ENCODE data around the gene MON2. TPM values are rescaled to one million over a fixed set of nuclear protein-coding genes. Genes with fewer than 3 reads are reported as not detected.
"Not testable (repeated sequence)": the region's sequence is repeated elsewhere in the genome, so short reads cannot be mapped to it uniquely, and the experiment has no call there.

The MON2 gene
- total RNA-seq, 1 experiment from 2014 or later, result 32.8 TPM

- no peaks in the 10 kb centered on the region for H3K4me1 ChIP-seq (replicated peaks; ENCODE audit: insufficient read depth)
- no TSS peak for BruUV-seq (replicated peaks)
- DNase-seq, result no peak
- intact Hi-C loops (cut with micrococcal nuclease; ENCODE audit: unreplicated experiment), result no loop called here
- H4K20me1 ChIP-seq (ENCODE audit: insufficient read depth), result no peaks in the 10 kb centered on the region
- TF ChIP-seq EZH2 (IDR thresholded peaks at IDR 0.05; ENCODE audit: low read depth) (no peak), CTCF (conservative IDR thresholded peaks at IDR 0.05) (no peak)
- no peaks in the 10 kb centered on the region for H3K27me3 ChIP-seq (ENCODE audit: insufficient read depth, low read depth)
- no peaks in the 10 kb centered on the region for H3K36me3 ChIP-seq (ENCODE audit: low read depth)
- no peak overlapping the region for H2AFZ ChIP-seq
- CTCF ChIA-PET, result no interaction called here
- H3K4me2 ChIP-seq, result no peak overlapping the region
- POLR2A ChIA-PET (ENCODE audit: unreplicated experiment), result interaction anchor here (0.9 kb wide), 1 partner anchor 26 kb away, joined by 7 read pairs; no protein-coding TSS in a partner anchor
- H3K9me3 ChIP-seq (ENCODE audit: insufficient read depth, low read depth), result no peaks in the 10 kb centered on the region
- no peak overlapping the region for H3K27ac ChIP-seq
- H3K9me2 ChIP-seq (ENCODE audit: insufficient read depth), result no peaks in the 10 kb centered on the region
- H3K4me3 ChIP-seq, result no peak overlapping the region
- H3K79me2 ChIP-seq (ENCODE audit: low read depth), result no peaks in the 10 kb centered on the region
- H3F3A ChIP-seq (ENCODE audit: insufficient read depth, low read depth), result no peaks in the 10 kb centered on the region
Observed at GRCh38 chr12:62543324-62543723, 76.7 kb downstream of the MON2 start.

- POLR2A ChIA-PET (ENCODE audit: unreplicated experiment), result no interaction called here
- Histone ChIP-seq H3K36me3 (ENCODE audit: low read depth) (no peaks in the 10 kb centered on the region), H3K27me3 (ENCODE audit: insufficient read depth, low read depth) (no peaks in the 10 kb centered on the region), H2AFZ (no peak overlapping the region), H3K79me2 (ENCODE audit: low read depth) (no peaks in the 10 kb centered on the region), H3K9me3 (ENCODE audit: insufficient read depth, low read depth) (no peaks in the 10 kb centered on the region), H4K20me1 (ENCODE audit: insufficient read depth) (no peaks in the 10 kb centered on the region), H3K27ac (no peak overlapping the region), H3F3A (ENCODE audit: insufficient read depth, low read depth) (no peaks in the 10 kb centered on the region), H3K4me3 (no peak overlapping the region), H3K4me2 (no peak overlapping the region), H3K9me2 (ENCODE audit: insufficient read depth) (no peaks in the 10 kb centered on the region), H3K4me1 (replicated peaks; ENCODE audit: insufficient read depth) (no peaks in the 10 kb centered on the region)
- no TSS peak for BruUV-seq (replicated peaks)
- no peak for TF ChIP-seq EZH2 (IDR thresholded peaks at IDR 0.05; ENCODE audit: low read depth)
- no peak for TF ChIP-seq CTCF (conservative IDR thresholded peaks at IDR 0.05)
- CTCF ChIA-PET, result no interaction called here
- intact Hi-C loops (cut with micrococcal nuclease; ENCODE audit: unreplicated experiment), result no loop called here
- no peak for DNase-seq
Observed at GRCh38 chr12:62543741-62544140, 77.1 kb downstream of the MON2 start.

- BruUV-seq (replicated peaks), result no TSS peak
- H3K79me2 ChIP-seq (ENCODE audit: low read depth), result no peaks in the 10 kb centered on the region
- H3K4me3 ChIP-seq, result no peak overlapping the region
- no peaks in the 10 kb centered on the region for H4K20me1 ChIP-seq (ENCODE audit: insufficient read depth)
- no peaks in the 10 kb centered on the region for H3K9me2 ChIP-seq (ENCODE audit: insufficient read depth)
- no peaks in the 10 kb centered on the region for H3K9me3 ChIP-seq (ENCODE audit: insufficient read depth, low read depth)
- H3K27me3 ChIP-seq (ENCODE audit: insufficient read depth, low read depth), result no peaks in the 10 kb centered on the region
- no peaks in the 10 kb centered on the region for H3F3A ChIP-seq (ENCODE audit: insufficient read depth, low read depth)
- H3K36me3 ChIP-seq (ENCODE audit: low read depth), result 0 out of 2 replicates have a peak, but pooled peaks cover 3% of the 10 kb centered on the region
- H3K4me1 ChIP-seq (replicated peaks; ENCODE audit: insufficient read depth), result no peaks in the 10 kb centered on the region
- intact Hi-C loops (cut with micrococcal nuclease; ENCODE audit: unreplicated experiment), result no loop called here
- no peak for DNase-seq
- H3K27ac ChIP-seq, result no peak overlapping the region
- POLR2A ChIA-PET (ENCODE audit: unreplicated experiment), result no interaction called here
- H3K4me2 ChIP-seq, result no peak overlapping the region
- no peak overlapping the region for H2AFZ ChIP-seq
- CTCF ChIA-PET, result no interaction called here
- TF ChIP-seq EZH2 (IDR thresholded peaks at IDR 0.05; ENCODE audit: low read depth), result no peak
- no peak for TF ChIP-seq CTCF (conservative IDR thresholded peaks at IDR 0.05)
Observed at GRCh38 chr12:62552906-62553556, 86.4 kb downstream of the MON2 start.

GRCh38 chr12:62559366-62559765 lies 92.7 kb downstream of the MON2 start:
- H3K36me3 ChIP-seq (ENCODE audit: low read depth); H3K4me2 ChIP-seq; H3K9me3 ChIP-seq (ENCODE audit: insufficient read depth, low read depth); CTCF ChIA-PET; H3K27ac ChIP-seq; H3K9me2 ChIP-seq (ENCODE audit: insufficient read depth); H3F3A ChIP-seq (ENCODE audit: insufficient read depth, low read depth); intact Hi-C loops (cut with micrococcal nuclease; ENCODE audit: unreplicated experiment); H3K4me1 ChIP-seq (replicated peaks; ENCODE audit: insufficient read depth); DNase-seq; H3K27me3 ChIP-seq (ENCODE audit: insufficient read depth, low read depth); POLR2A ChIA-PET (ENCODE audit: unreplicated experiment); H4K20me1 ChIP-seq (ENCODE audit: insufficient read depth); H3K79me2 ChIP-seq (ENCODE audit: low read depth); H3K4me3 ChIP-seq; BruUV-seq (replicated peaks); H2AFZ ChIP-seq: not testable (repeated sequence)
